Measurements from ENCODE around the gene DNMT3A.
A peak's percentile ranks its signal among the peaks of the same experiment; 100 is the strongest.

DNMT3A gene

DNA sequence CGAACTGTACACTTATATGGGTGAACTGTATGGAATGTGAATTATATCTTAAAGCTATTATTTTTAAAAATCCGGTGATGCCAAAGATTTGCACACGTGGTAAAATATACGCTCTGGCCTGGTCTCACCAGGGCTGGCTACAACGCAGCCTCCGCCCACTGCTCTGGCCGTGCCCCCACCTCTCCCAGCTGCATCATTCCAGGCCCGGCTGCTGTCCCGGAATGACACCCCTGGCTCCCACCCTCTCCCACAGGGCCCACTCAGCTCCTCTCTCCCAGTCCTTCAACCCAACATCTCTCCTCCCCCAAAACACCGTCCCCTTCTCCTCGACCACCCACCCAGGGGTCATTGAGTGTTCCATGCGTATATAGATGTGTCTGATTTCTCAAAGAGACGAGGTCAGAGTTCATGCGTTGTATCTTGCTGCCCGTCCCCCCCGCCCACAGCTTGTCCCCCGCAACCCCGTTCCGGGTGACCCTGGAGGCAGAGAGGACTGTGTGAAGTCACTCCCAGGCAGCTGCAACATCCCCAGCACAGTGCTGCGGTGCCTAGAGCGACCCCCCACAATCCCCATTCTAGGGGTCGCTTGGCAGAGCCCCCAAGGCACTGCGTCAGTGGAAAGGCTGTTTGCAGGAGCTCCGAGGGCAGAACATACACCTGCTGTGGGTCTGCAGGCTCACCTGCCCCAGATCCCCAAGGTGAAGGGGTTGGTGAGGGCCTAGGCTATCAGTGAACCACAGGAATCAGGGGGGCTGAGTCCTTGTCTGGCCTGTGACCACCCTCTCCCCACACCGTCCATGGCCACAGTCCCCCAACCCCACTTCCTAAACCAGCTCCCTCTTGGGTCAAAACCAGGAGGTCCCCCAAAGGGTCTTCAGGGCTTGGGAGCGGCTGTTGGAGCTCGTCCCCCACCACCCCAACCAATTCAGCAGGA is 13.3 kb downstream of the DNMT3A start:
- no peak for DNase-seq (ENCODE audit: low read depth in 2 of 2)

DNA sequence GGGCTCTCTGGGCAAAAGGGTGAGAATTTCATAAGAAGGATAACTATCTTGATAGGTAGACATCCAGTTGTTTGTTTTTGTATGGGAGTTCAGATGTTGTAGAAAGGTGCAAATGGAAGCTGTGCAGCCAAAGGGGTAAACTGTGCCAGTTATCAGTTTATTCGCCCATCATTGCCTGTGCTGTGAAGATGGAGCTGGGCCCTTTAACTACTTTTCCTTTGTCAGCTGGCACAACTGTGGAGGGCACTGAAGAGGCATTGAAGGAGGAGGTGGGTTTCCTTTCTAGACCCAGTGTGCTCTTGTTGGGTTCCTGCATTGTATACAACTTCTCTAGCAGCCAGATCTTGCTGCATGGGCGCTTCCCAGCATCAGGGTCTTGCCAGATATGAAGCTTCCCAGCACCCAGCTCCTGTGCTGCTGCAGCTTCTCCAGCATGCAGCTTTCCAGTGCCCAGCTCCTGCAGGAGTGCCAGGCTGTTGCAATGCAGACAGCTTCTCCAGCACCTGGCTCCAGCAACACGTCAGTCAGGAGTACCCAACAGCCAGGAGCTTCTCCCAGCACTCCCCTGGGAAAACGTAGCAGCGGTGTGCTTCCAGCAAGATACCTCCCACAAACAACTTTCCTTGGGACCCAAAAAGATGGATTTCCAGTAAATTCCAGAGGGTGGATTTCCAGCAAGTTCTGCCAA is 15.3 kb downstream of the DNMT3A start:
- no peak for DNase-seq (ENCODE audit: low read depth in 2 of 2)

DNA sequence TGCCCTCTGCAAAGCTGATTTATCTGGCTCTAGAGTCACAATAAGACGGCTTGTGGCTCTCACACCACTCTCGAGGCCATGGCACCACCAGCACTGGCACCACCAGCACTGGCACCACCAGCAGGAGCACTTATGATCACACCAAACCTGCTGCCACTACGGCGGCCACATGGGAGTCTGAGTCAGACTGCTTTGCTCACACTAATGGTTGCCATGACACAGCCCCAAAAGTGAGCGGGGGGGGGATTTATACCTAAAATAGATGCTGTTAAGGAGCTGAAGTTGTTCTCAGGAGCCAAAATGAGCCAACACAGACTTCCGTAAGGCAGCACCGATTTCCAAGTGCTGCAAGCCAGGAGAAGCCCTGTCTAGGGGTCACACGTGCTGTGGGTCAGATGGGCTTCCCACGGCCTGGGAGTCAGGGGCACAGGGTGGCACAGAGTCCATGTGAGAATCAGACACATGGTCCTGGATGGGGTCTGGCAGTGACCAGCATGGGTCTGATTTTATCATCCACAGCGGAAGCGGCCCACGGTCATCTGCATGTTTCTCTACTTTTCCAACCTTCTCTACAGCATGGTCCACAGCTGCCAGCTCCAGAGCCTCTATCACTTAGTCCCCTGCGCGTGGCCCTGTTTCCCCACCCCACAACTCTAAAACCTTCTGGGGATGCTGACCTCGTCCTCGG is 16.7 kb downstream of the DNMT3A start:
- DNase-seq (ENCODE audit: low read depth in 2 of 2) = no peak

DNA sequence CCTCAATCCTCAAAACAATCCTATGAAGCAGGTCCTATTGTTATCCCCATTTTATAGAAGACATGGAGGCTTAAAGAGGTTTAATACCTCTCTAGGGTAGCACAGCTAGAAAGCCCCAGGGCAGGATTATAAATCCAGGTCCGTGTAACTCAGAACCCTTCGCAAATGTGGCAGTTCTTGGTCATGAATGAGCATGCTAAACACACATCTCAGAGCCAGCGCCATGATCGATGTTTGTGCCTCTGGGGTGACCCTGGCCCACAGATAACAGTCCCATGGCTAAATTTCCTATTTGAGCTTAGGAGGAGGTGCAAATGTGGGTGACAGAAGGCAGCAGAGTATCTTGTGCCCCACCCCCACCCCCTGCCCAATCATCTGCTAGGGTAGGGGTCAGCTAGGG is 17.5 kb downstream of the DNMT3A start:
- DNase-seq (ENCODE audit: low read depth in 2 of 2) = no peak

DNA sequence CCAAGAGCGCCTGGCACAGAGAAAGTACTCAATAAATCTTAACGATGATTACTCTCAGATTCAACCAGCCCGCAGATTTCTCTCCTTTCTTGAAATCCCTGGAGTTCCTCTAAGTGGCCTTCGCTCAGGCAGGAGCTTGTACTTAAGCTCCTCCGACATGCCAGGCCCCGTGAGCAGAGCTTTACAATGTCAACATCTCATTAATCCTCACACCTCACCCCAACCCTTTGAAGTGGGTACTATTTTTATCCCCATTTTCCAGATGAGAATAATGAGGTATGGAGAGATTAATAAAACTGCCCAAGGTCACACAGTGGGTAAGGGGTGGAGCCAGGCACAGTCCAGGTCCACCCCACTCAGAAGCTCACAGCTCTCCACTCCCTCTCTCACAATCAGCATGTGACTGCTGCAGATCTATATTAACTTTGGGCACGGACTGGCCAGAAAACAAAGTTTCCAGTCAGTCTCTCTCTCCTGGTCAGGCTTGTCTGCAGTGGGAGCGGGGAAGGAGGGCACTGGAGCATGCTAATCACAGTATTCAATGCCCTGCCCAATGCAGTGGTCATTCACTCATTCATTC is 18.0 kb downstream of the DNMT3A start:
- DNase-seq (ENCODE audit: low read depth in 2 of 2) = no peak

DNA sequence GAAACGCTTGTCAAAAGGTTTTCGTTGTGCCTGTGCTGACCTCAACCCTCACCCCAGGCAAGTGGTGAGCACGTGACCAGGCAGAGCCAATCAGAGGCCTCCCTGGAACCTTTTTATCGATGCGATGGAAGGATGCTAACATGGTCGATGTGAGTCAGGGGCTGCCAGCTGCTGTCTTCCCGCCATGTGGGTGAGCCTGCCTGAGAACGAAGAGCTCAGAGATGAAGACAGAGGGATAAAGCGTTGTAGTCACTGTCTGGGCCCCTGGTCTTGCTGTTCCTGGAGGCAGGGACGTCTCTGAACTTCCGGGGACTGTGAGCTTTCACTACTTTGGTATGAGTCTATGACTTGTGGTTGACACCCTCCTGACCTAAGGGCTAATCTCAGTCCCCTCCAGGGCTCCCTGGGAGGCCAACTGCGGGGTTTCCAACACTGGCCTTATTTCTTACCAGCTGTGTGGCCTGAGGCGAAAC is 18.6 kb downstream of the DNMT3A start:
- peak in 1 of 2 donors; percentile 60 for DNase-seq (ENCODE audit: low read depth in 2 of 2)

DNA sequence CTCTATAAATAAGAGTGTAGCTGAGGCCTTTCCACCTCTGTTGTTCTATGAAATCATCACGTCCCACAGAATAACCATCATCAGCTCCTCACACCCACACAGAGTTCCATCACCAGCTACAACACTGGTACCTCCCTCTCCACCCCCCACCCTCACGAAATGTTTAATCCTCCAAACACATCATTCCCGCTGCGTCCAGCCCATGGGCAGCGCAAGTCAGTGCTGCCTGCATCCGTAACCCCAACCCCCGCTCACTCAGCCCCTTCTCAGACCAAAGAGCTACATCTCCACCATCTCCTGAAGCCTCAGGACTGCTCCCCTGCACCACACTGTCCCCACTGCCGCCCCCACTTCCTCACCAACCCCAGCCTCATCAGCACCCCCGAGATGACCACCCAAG is 19.4 kb downstream of the DNMT3A start:
- no peak for DNase-seq (ENCODE audit: low read depth in 2 of 2)

DNA sequence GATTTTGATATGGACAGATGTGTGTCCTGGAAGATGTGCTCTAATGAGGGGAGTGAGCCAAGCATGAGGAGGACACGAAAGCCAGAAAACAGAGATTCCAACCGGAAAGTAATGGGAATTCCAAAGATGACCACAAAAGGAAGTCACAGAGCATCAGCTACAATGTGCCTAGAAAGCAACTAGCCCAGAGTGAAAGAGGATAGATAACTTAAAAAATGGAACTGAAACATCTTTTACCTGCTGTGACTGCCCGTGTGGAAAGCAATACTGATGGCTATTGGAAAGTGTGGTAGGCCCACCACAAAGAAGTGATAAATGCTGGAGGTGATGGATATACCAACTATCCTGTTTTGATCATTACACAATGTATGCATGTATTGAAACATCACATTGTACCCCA is 21.6 kb downstream of the DNMT3A start:
- DNase-seq (ENCODE audit: low read depth in 2 of 2) = no peak

DNA sequence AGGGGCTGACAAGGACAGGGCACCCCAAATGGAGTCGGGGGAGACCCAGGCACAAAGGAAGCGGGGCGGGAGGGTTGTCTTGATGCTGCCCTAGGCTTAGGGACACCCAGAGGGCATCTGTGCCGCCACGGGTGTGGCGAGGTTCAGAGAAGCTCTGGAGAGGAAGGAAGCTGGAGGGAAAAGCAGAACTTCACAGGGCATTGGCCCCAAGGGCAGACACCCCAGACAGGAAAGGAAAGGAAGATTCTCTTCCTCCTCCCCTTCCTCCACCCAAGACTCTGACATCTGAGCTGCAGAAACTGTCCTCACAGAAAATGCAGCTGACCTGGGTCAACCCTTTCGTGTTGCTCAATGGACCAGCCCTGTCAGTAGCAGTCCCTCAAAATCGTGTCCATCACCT is 25.6 kb downstream of the DNMT3A start:
- DNase-seq (ENCODE audit: low read depth in 2 of 2) = no peak

DNA sequence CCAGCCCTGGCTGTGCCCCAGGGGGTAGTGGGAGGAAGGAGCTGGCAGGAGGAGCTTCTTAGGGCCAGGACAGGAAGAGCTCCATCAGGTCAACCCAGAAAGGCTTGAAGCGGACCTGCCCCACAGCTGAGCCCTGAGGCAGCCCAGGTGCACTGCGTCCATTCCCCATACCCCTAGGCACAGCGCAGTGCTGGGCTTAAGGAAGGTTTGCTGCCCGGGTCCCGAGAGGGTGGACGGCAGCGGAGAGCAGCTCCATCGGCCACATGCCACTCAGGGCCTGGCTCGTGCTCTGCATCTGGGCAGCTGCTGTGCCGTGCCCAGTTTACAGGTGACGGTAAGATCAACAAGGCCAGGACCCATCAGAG is 26.4 kb downstream of the DNMT3A start:
- no peak for DNase-seq (ENCODE audit: low read depth in 2 of 2)

DNA sequence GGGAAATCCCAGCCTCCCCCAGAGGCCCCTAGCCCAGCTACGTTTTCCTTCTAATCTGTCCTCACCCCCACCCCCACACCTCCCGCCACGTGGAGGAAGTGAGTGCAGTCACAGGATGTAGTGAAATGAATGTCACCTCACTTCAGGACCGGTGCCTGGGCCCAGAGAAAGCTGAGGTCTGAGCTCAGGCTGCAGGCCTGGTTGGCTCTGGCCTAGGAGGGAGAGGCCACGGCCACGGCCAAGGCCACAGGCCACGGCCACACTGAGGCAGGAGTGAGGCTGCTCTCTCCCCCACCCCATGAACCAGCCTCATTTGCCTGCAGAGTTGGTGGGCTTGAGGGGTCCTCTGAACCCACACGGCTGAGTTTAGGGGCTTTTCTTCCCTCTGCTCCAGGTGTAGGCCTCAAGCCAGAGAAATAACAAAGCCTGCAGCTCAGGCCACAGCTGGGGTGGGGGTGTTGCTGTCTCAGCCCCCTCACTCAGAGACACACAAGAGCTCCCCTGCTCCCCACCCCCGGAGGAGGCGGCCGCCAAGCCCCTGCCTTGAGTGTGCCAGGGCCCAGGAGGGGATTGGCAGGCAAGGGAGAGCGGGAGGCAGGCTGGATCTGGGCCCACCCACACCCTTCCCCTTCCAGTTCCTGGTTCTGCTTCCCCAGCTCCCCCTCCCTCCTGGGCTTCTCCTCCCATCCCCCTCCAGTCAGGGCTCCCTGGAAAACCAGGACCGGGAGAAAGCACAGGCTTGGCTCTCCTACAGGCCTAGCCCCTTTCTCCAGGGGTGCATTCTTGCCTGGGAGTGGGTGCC is 27.0 kb downstream of the DNMT3A start:
- DNase-seq (ENCODE audit: low read depth in 2 of 2) = peak; percentile 89 to 91

DNA sequence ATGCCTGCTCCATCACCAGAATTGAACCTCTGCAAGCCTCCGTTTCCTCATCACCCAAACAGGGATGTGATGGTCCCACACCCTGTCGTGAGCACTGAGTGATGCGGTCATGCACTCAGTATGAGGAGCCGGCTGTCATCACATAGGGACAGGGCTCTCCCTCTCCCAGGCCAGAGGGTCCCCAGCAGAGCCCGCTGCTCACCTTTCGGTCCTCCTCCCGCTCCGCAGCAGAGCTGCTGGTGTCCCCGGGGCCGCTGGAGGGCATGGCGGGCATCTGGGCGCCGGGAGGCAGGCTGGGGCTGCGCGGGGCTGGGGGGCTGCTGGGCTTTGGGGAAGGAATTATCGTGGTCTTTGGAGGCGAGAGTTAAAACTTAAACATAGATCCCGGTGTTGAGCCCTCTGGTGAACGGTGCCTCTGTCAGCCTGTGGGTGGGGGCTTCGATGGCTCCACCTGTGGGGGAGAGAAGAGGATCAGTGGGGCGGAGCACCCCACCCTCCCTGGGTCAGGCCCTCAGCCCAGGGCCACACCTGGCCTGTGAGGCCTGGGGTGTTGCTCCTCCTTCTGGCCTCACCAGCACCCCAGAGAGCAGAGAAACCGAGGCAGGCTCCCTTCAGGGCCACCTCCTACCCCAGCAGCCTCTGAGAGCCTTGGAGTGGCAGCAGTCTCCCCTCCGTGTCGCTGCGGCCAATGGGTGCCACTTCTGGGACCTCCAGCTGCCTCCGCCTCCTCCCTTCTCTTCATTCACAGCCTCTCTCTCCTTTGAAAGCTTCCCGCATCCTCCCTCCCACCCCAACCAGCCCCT is 27.8 kb downstream of the DNMT3A start:
- DNase-seq (ENCODE audit: low read depth in 2 of 2) = no peak

DNA sequence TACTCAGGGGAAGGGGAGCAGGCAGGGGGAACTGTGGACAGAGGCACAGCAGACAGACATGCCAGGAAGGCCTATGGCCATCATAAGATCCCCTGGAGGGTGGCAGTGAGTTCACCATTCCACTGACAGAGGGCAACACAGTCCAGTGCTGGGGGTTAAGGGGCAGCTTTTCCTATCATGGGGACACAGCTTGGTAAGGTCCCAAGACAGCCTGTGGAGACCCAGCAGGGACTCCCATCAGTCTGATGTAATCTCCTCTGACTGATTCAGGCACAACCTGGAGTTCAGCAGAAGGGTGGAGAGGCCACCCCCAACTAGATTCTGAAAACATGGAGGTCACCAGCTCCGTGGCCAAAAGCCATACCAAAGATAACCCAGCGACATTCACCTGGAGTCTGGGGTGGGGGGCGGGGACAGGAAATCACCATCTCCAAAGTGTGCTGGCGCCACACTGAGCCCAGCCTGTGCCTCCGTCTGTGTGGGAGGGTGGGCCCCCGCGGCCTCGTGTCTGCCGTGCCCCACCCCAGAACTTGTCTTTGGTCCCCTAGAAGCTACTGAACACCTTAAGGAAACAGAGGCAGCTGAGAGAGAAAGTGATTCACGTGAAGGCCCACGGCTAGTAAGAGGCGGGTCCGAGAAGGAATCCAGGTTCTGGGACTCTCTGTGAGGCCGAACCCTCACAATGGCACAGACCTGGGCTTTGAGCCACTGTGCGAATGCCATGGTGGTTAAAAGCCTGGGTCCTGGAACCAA is 28.6 kb downstream of the DNMT3A start:
- DNase-seq (ENCODE audit: low read depth in 2 of 2) = no peak

DNA sequence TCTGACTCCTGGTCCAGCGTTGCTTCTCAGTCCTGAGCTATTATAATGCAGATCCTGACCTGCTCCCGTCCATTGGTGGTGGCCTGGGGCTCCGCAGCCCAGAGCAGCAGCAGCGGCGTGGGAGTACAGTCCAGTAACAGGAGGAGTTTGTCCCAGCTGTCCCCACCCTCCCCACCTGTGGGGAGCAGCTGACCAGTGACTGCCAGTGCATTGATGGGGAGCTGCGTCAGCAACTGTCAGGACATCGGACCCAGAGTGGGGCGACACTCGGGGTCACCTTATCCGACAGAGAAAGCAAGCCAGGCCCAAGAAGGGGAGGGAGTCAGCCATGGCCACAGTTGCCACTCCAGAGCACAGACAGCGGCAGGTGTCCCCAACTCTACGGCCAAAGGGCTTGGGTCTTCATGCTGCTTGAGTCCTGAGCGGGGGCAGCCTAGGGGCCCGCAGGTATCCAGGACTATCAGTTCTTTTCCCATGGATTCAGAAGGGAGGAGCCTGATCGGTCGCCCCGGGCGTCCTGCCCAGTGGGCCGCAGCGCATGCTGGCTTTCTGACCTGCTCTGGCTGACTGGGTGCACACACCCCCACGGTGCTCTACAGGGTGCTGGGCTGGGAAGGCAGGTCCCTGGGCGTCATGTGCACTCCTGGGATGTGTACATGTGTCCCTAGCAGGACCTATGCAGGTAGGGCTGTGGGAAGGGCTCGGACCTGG is 29.7 kb downstream of the DNMT3A start:
- DNase-seq (ENCODE audit: low read depth in 2 of 2) = no peak

DNA sequence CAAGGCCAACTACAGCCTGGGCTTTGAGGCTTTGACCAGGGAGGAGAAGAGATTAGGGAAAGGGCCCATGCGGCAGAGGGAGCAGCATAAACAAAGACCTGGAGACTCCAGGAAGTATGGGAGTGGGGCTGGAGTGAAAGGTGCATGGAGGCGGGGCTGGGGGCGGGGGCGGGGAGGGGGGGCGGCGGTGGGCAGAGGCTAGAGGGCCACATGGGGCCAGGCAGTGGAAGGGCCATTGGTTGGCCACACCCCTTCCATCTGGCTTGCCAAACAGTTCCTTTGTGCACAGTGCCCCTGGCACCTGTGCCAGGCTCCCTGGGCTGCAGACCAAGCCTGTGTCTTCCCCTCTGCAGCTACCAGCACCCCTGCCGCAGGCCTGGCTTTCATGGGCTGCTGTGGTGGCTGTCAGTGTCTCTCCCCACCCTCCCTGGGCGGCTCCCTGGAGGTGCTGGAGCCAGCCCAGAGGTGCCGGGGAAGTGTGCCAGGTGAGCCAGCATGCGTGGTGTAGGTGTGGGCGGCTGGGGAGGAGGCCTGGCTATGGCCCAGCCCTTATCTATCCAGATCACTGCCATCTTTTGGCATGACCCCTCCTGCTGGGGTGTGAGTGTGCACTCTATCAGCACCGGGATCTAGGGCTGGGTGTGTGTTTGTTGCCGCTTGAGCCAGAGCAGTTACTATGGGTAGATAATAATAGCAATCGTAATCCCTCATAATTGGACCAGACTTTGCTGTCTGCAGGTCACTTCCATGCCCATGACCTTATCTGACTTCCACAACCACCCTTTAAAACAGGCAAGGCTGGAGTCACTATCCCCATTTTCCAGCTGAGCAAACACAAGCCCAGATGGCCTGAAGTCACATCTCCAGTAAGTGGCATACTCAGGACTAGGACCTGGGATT is 30.5 kb downstream of the DNMT3A start:
- no peak for DNase-seq (ENCODE audit: low read depth in 2 of 2)

DNA sequence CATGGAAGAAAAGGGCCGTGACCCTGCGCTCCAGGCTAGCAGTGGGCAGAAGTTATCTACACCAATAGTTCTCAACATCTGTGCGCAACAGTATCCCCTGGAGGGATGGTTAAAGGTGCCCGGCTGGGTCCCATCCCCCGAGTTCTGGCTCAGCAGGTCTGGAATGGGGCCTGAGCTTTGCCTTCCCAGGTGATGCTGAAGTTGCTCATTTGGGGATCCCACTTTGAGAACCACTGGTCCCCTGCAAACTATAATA is 31.1 kb downstream of the DNMT3A start:
- DNase-seq (ENCODE audit: low read depth in 2 of 2) = no peak

DNA sequence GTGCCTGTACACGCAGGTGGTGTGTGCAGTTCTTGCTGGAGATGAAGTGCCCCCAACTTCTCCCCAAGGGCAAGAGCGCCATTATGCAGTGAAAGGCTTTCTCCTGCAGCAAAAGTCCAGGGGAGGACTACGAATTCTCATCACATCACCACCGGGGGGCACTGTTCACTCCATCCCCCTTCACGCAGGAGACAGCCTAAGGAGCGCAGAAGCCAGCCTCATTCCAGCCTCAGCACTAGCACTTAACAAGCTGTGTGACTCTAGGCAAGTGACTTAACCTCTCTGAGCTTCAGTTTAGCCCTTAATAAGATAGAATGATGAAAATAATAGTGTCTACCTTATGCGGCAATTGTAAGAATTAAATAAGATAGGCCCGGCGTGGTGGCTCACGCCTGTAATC is 32.3 kb downstream of the DNMT3A start:
- DNase-seq (ENCODE audit: low read depth in 2 of 2) = peak in 1 of 2 donors; percentile 39

DNA sequence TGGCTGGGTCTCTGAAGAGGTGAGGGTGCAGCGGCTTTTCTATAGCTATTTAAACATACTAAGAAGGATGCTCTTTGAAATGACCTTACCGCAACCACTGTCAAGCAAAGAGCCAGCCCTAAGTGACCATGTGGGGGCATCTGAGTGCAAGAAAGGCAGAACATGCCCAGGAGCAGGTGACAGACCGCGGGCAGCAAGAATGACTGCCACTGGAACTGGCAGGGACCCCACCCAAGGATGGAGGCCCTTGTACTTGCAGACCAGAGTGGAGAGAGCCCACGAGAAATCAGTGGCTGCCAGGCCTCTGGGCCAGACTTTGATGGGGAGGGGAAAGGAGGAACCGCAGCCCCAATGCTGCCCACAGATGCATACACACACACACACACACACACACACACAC is 33.1 kb downstream of the DNMT3A start:
- no peak for DNase-seq (ENCODE audit: low read depth in 2 of 2)
